ENCODE measurements around the gene R3HDM2.
"Not testable (repeated sequence)": the region's sequence is repeated elsewhere in the genome, so short reads cannot be mapped to it uniquely, and the experiment has no call there.

The R3HDM2 gene

DNA sequence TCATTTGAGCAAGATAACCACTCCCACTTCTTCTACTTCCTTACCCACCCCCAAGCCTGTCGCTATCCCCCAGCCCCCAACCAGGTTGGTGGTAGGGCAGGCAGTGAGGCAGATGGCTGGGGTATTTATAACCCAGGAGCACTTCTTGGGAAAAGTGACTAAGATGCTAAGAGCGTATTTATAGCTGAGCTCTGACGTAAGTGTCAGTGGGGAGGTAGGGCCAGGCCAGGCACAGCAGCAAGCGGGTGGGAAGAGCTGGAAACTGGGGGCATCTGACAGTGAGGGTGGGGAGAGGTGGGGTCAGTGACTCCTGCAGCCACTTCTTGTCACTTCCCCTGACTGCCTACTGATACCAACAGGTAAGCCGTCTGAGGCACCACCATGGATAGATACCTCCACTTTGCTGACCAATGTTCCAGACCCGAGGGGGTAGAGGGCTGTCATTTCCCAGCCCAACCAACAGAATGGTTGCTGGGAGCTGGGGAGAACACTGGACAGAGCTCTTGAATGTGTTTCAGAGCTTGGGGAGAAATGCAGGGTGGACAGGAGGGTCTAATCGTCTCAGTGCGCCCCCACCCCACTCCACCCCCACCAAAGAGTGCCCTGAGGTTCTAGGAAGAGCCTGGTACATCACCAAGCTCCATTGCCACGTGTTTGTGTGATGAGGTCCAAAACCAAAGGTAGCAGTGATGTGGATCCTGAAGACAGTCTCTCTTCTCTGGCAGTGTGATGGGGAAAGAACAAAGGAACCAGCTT lies 21.5 kb upstream of the R3HDM2 start:
- no peak for DNase-seq

DNA sequence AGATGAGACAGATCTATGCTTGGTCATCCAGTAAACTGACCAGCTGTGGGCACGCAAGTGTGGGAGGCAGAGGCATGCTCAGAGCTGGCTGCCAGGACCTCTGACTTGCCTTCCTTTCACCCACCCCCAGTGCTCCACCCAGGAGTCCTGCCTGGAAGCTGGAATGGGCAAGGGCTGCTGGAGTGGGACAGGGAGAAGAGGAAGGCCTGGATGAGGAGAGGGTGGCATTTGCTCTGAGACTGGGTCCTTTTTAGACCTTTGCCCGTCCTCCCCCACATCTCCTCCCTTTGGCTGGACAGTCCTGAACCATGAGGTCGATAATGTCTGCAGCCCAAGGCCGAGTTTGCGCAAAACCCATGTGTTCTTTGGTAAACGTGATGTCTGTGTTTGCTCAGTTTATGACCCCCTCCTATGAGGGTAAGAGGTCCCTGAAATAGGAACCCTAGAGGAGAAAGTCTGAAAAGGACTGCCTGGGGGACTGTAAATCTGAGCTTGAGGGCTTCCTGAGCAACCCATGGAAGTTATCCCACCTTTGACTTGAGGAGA lies 20.5 kb upstream of the R3HDM2 start:
- DNase-seq = no peak

DNA sequence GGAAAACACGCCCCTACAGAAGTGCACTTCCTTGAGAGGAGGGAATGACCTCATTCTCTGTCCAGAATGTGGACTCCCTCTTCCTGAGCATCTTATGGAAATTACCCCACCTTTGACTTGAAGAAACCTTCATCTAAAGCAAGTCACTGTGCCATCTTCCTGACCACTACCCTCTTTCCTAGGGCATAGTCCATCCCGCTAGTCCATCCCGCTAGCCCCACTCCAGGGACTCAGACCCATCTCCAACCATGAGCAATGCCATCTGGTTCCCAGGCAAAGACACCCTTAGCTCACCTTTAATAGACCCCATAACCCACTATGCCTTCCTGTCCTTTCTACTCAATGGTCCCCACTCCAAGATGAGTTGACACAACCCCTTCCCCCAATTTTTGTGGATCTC lies 19.2 kb upstream of the R3HDM2 start:
- no peak for DNase-seq

DNA sequence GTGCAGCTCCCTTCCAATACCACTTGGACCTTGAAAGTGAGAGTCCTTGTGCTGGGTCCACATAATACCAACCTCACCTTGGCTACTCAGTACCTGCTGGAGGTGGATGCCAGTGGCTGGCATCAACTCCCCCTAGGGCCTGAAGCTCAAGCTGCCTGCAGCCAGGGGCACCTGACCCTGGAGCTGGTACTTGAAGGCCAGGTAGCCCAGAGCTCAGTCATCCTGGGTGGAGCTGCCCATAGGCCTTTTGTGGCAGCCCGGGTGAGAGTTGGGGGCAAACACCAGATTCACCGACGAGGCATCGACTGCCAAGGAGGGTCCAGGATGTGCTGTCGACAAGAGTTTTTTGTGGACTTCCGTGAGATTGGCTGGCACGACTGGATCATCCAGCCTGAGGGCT lies 18.5 kb upstream of the R3HDM2 start:
- DNase-seq = no peak

DNA sequence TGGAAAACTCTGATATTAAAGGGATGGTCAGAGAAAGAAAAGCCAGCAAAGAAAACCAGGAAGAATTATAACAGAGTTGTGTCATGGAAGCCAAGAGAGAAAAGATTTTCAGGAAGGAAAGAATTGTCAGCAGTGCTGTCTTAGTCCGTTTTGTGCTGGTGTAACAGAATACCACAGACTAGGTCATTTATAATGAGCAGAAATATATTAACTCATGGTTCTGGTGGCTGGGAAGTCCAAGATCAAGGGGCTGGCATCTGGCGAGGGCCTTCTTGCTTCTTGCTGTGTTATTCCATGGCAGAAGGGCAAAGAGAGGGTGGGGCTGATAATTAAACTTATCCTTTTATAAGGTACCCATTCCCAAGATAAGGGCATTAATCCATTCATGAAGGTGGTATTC lies 17.8 kb upstream of the R3HDM2 start:
- no peak for DNase-seq

DNA sequence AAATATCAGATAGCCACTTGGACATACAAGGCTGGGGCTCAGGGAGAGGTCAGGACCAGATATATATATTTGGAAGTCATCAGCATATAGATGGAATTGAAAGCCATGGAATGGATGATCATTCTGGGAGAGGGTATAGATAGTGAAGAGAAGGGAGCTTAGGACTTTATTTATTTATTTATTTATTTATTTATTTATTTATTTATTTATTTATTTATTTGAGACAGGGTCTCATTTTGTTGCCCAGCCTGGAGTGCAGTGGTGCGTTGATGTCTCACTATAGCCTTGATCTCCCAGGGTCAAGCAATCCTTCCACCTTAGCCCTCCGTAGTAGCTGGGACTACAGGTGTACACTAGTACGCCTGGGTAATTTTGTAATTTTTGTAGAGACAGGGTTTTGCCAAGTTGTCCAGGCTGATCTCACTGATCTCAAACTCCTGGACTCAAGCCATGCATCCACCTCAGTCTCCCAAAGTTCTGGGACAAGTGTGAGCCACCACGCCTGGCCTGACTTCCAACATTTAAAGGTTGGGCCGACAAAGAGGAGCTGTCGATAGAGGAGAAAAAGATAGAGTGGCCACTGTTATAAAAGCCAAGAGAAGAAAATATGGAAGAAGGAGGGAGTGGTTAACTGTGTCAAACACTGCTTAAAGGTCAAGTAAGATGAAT lies 15.6 kb upstream of the R3HDM2 start:
- DNase-seq = no peak

DNA sequence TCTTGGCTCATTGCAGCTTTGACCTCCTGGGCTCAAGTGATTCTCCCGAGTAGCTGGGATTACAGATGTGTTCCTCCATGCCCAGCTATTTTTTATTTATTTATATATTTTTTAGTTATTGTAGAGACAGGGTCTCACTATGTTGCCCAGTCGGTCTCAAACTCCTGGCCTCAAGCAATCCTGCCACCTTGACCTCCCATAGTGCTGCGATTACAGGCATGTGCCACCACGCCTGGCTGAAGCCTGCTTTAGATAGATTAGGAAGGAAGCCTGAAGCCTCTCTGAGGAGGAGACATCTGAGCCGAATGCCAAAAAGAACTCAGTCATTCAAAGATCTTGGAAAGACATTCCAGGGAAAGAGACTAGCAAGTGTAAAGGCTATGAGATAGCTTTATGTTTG lies 13.9 kb upstream of the R3HDM2 start:
- DNase-seq = no peak

DNA sequence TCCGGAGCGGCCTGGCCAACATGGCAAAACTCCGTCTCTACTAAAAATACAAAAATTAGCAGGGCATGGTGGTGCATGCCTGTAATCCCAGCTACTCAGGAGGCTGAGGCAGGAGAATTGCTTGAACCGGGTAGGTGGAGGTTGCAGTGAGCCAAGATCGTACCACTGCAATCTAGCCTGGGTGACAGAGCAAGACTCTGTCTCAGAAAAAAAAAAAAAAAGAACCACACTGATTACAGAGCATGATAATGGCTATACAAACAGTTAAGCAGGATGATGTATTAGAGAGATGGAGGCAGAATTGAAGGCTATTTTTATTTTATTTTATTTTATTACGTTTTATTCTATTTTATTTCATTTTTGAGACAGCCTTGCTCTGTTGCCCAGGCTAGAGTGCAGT lies 13.5 kb upstream of the R3HDM2 start:
- DNase-seq = not testable (repeated sequence)

DNA sequence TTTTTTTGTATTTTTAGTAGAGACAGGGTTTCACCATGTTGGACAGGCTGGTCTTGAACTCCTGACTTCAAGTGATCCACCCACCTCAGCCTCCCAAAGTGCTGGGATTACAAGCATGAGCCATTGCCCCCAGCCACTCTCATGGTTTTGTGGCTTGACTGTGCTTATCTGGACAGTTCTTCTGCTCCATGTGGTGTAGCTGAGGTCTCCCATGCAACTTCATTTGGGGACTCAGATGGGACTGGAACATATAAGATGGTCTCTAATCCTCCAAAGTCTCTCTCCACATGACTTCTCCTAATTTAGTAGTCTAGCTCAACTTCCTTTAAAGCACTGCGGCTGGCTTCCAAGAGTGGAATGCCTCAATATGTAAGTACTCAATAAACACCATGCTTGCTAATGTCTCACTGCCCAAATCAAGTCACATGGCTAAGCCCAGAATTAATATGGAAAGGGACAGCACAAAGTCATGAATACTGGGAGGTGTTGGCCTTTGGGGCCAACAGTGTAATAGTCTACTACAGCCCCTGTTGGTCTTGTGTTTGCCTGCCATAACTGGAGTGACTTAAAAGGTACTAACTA lies 11.1 kb upstream of the R3HDM2 start:
- DNase-seq = no peak

DNA sequence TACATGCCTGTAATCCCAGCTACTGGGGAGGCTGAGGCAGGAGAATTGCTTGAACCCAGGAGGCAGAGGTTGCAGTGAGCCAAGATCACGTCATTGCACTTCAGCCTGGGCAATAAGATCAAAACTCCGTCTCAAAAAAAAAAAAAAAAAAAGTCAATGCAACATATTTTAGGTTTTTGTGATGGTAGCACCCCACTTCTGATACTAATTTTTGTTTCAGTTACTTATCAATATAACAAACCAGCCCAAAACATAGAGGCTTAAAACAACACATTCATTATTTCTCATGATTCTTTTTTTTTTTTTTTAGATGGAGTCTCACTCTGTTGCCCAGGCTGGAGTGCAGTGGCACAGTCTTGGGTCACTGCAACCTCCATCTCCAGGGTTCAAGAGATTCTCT lies 10.6 kb upstream of the R3HDM2 start:
- not testable (repeated sequence) for DNase-seq

DNA sequence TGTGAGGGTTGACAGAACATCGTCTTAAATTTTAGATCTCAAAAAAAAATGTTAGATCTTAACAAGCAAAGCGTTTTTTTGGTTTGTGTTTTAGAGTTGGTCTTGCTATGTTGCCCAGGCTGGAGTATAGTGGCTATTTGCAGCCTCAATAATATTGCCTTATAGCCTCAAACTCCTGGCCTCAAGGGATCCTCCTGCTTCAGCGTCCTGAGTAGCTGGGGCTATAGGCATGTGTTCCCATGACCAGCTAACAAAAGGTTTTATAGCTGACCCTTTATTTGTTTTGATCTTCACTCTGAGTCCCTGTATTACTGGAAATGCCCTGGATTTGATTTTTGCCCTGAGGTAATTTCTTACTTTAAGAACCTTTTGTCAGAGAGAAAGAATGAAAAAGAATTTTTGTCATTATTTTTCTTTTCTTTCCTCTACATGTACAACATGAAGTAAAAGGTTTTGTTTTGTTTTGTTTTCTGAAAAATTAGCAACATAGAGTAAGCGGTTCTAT lies 9.0 kb upstream of the R3HDM2 start:
- DNase-seq = no peak

DNA sequence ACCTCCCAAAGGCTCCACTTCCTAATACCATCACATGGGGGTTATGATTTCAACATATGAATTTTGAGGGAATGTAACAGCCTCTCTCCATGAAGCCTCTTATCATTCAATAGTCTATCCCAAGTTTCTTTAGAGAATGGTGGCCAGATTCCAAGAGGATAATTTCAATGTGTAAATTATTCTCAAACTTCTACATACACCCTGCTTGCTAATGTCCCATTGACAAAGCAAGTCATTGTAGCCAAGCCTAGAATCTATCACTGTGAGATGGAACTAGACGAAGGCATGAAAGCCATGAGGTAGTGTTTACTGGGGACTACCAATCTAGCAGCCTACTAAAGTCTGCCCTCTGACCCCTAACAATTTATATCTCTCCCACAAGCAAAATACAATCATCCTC lies 7.6 kb upstream of the R3HDM2 start:
- DNase-seq = no peak

DNA sequence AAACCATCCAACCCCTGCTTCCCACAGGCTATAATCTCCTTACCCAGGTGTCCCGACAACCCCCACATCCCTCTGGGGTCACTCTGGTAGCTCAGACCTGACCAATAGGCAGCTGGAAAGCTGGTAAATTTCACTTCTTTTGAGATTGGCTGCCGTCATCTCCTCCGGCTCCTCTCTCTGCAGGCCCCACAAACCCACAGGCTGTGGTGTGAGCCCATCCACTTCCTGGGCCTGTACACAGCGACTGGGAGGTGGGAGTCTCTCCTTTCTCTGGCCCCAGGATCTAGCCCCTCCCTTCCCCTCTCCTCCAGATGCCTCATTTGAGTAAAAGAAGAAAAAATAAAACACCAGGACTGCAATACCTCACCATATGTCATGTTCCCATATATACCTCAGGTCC lies 4.5 kb upstream of the R3HDM2 start:
- DNase-seq = no peak

DNA sequence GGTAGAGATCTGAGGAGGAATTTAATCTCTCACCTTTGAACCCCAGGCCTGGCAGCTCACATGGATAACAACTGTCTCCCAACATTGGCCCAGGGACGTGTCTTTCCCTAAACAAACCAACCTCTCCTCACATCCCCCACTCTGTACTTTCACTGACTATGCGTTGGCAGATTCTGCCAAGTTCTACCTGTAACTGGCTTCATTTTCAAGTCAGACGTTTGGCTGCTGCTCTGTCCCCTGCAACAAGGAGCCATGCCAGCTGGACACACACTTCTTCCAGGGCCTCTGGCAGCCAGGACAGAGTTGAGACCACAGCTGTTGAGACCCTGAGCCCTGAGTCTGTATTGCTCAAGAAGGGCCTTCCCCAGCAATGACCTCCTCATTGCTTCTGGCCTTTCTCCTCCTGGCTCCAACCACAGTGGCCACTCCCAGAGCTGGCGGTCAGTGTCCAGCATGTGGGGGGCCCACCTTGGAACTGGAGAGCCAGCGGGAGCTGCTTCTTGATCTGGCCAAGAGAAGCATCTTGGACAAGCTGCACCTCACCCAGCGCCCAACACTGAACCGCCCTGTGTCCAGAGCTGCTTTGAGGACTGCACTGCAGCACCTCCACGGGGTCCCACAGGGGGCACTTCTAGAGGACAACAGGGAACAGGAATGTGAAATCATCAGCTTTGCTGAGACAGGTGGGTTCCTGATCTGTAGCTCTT lies 3.8 kb upstream of the R3HDM2 start, which contains the start of gene INHBC:
INHBC (plus strand) TSS at position 268 of the 707 bp plus-strand sequence; CDS start at position 371, 103 bp downstream.
- DNase-seq = no peak

DNA sequence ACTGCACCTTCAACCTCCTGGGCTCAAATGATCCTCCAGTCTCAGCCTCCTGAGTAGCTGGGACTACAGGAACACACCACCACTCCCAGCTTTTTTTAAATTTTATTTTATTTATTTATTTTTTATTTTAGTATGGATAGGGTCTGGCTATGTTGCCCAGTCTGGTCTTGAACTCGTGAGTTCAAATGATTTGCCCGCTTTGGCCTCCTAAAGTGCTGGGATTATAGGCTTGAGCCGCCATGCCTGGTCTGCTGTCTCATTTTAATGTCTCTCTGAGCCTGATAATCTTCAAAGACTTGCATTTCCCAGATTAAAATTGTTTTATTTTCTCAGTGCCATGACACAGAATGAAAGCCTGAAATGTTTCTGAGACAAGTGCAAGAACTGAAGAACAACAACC lies 2.5 kb upstream of the R3HDM2 start:
- DNase-seq = no peak

DNA sequence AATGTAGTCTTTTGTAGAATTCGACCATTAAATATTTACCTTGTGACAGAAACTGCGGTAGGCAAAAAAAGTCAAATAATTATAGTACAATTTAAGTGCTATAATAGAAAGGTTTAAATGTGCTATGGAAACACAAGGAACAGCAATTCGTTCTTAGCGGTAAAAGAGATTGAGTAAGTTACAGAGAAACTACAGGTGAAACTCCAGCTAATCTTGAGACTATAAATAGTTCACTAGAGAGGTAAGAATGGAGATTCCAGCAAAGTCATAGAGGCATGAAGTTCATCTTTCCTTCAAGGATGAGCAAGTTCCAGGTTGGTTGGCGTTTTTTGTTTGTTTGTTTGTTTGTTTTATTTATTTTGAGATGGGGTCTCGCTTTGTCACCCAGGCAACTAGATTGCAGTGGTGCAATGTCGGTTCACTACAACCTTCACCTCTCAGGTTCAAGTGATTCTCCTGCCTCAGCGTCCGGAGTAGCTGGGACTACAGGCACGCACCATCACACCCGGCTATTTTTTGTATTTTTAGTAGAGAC lies 878 bp upstream of the R3HDM2 start:
- DNase-seq = no peak

DNA sequence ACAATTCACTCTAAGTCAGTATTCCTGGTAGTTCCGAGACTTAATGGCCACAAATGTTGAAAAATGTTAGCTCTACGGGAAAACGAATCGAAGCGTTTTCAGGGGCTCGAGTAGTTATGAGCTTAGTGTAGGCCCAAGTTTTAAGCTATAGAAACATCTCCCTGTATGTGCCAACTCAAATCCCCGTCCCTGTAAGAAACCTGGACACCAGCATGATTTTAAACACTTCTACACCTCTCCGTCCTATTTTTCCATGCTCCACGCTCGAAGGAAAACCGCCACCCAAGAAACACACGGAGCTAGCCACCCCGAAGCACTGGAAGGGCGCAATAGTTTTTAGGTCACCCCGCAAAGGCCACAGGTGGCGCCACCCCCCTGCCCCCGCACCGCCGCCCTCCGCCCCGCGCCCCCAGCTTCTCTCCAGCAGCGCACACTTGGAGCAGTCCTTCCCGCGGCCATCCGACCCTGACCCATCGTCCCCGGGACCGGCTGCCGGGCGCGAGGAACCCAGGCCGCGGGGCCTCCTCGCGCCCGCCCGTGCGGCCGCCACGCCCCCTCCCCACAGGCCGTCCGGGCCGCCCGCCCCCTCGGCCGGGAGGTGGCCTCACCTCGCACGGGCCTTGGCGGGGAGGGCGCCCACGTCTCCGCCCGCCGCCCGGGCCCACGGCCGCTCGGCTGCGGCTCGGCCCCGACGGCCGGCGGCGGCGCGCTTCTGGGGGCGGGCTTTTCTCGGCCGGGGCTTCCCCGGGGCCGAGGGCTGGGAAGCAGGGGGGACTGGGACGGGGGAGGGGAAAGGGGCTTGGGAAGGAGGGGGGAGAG lies 522 bp downstream of the R3HDM2 start:
- DNase-seq = no peak

DNA sequence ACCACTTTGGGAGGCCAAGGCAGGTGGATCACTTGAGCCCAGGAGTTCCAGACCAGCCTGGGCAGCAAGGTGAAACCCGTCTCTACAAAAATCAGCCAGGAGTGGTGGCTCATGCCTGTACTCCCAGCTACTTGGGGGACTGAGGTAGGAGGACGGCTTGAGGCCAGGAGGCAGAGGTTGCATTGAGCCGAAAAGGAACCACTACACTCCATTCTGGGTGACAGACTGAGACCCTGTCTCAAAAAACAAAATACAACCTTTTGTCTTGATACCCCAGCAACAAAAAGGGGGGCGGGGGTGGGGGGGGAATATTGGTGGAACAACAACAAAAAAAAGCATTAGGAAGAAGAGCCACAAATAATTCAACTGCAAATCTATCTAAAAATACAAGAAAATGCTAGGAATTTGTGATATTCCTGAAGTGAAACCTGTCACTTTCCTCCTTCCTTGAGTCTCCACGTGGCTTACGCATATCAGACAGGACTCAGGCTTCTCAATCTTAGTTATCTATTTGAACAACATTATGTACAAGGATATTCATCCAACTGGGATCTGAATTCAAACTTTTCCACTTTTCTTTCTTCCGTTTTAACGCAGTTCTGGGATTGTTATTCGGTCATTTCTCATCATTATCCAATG lies 1.3 kb downstream of the R3HDM2 start:
- no peak for DNase-seq

DNA sequence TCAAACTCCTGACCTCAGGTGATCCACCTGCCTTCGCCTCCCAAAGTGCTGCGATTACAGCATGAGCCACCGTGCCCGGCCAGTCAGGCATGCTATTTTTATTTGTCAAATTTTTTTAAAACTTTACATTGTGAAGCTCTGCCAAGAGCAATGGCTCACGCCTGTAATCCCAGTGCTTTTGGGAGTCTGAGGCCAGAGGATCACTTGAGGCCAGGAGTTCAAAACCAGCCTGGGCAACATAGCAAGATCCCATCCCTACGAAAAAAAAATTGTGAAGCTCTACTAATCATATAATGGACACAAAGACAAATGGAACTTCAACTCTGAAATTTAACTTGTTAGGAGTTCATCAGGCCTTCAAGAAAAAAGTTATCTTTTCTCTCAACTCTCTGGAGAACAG lies 1.9 kb downstream of the R3HDM2 start:
- no peak for DNase-seq

DNA sequence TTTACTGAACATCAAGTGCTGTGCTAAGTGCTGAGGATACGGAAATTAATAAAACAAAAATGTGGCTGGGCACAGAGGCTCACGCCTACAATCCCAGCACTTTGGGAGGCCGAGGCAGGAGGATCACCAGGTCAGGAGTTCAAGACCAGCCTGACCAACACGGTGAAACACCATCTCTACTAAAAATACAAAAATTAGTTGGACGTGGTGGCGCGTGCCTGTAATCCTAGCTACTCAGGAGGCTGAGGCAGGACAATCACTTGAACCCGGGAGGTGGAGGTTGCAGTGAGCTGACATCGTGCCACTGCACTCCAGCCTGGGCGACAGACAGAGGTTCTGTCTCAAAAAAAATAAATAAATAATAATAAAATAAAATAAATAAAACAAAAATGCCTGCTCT lies 3.9 kb downstream of the R3HDM2 start:
- DNase-seq = not testable (repeated sequence)

DNA sequence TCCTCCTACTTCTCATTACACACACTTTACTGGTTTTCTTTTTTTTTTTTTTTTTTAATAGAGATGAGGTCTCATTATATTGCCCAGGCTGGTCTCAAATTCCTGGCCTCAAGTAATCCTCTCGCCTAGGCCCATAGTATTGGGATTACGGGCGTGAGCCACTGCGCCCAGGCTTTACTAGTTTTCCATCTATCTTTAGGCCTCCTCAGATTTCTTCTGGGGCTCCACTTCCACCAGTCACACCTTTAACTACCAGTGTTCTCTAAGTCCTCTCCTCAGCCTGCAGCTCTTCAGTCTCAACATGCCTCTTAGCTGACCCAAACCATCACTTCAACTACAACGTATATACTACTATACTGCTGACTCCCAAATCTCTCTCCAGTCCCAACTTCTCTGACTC lies 10.4 kb downstream of the R3HDM2 start:
- no peak for DNase-seq

Data from NCI-H526 treated with DMSO at 0.1 percent for 48 hours (cell line).